HepG2 (cell line): ENCODE results near the gene ZBTB32. TPM values are rescaled to one million over a fixed set of nuclear protein-coding genes. Genes with fewer than 3 reads are reported as not detected.

Source experiments
- ATAC-seq: fragments of 200-7000 bp; cut with Tn5 transposase; 3 replicates; pipeline ENCODE4 v1.9.1; 2020; ENCODE audit warnings: mild to moderate bottlenecking, moderate library complexity
- BruUV-seq: library from RNA; stranded (reverse); fragments of 400-500 nt; replicated peaks from 2 replicates; lab custom pipeline; 2021; lab: Mats Ljungman, UMichigan
- CTCF ChIA-PET: fragments of 300-600 bp; formaldehyde crosslinking; extraction: SDS; loops from one replicate; lab custom pipeline; 2021; ENCODE audit warnings: low total read pairs, inconsistent platforms, low intra/inter-chr PET ratio; lab: Yijun Ruan, JAX
- POLR2A ChIA-PET: fragments of 350-600 bp; sonication (Branson Sonifier 250); formaldehyde crosslinking; loops from one replicate; lab custom pipeline; 2020; ENCODE audit warnings: antibody characterized with exemption, inconsistent platforms; lab: Yijun Ruan, JAX
- DNase-seq: peaks from one replicate; pipeline ENCODE4 v3.0.0-alpha.2; 2015; ENCODE audit warnings: low spot score
- FAIRE-seq: peaks from 3 replicates; lab custom pipeline; 2011; peaks lifted over from hg19 to GRCh38; lab: Jason Lieb, UNC
- H2AFZ ChIP-seq: one replicate; pipeline ENCODE4 v1.6.1; 2011; ENCODE audit warnings: low read length, inconsistent platforms
- H3K27ac ChIP-seq: fragments of 300-600 bp; 3 replicates; pipeline ENCODE4 v1.8.0; 2011; ENCODE audit warnings: mixed run types, mild to moderate bottlenecking, mixed read lengths, low read length, inconsistent platforms; ENCODE audit not compliant: insufficient read depth; ENCODE audit errors: extremely low read length
- H3K27me3 ChIP-seq, 2 experiments: fragments of 200-600 bp in 1 of 2; 2 replicates in 1 of 2; 3 replicates in 1 of 2; pipeline versions ENCODE4 v1.6.0 to v1.8.0; 2011; ENCODE audit warnings: low read length in 2 of 2, mild to moderate bottlenecking in 2 of 2, moderate library complexity in 2 of 2, inconsistent platforms in 1 of 2; ENCODE audit not compliant: insufficient read depth in 2 of 2, control insufficient read depth in 1 of 2
- H3K36me3 ChIP-seq, 2 experiments: fragments of 200-600 bp in 1 of 2; replicated peaks in 1 of 2; 2 replicates in 1 of 2; 3 replicates in 1 of 2; pipeline versions ENCODE4 v1.5.1 to v1.8.0; 2011; ENCODE audit warnings: low read length in 2 of 2, inconsistent platforms in 1 of 2; ENCODE audit not compliant: insufficient read depth in 2 of 2, control insufficient read depth in 1 of 2
- H3K4me1 ChIP-seq: 2 replicates; pipeline ENCODE4 v1.5.1; 2012; ENCODE audit warnings: low read length, inconsistent platforms; ENCODE audit not compliant: insufficient read depth
- H3K4me2 ChIP-seq: 2 replicates; pipeline ENCODE4 v1.6.0; 2011; ENCODE audit warnings: low read depth, low read length, inconsistent platforms
- H3K4me3 ChIP-seq, 3 experiments: fragments of 200-600 bp in 1 of 3; sonication (generic), shearing (Covaris generic) in 1 of 3; replicated peaks in 1 of 3; 2 replicates each; pipeline ENCODE4 v1.5.1; 2011 to 2016; ENCODE audit warnings: low read length in 3 of 3, inconsistent platforms in 2 of 3, low read depth in 2 of 3, mild to moderate bottlenecking in 2 of 3, control low read depth in 1 of 3, mixed read lengths in 1 of 3; ENCODE audit not compliant: insufficient read depth in 1 of 3
- H3K79me2 ChIP-seq: one replicate; pipeline ENCODE4 v1.6.1; 2011; ENCODE audit warnings: low read length, inconsistent platforms; ENCODE audit not compliant: insufficient read depth
- H3K9ac ChIP-seq: 2 replicates; pipeline ENCODE4 v1.6.0; 2011; ENCODE audit warnings: mild to moderate bottlenecking, low read depth, low read length, inconsistent platforms; ENCODE audit not compliant: insufficient read depth
- H3K9me3 ChIP-seq: 2 replicates; pipeline ENCODE4 v1.5.1; 2012; ENCODE audit warnings: mild to moderate bottlenecking, low read length
- H4K20me1 ChIP-seq: 2 replicates; pipeline ENCODE4 v1.6.0; 2011; ENCODE audit warnings: inconsistent platforms, mild to moderate bottlenecking, low read length, moderate library complexity; ENCODE audit not compliant: insufficient read depth
- ZFP82 ChIP-seq: sonication (generic); formaldehyde crosslinking; IDR thresholded peaks from 2 replicates; pipeline ENCODE4 v1.5.1; 2020; ENCODE audit warnings: mild to moderate bottlenecking, missing genetic modification reagents, borderline replicate concordance
- WGBS: methylation state at CpG from one replicate; pipeline ENCODE4 v1.1.6; 2017; ENCODE audit warnings: low lambda C conversion rate; 5-methylcytosine and 5-hydroxymethylcytosine counted together
- in situ Hi-C: cut with HindIII; loops from 2 replicates; pipeline ENCODE4 v1.10.0; 2017; ENCODE audit warnings: low pct_unique_long_range_greater_than_20kb; ENCODE audit not compliant: extremely low pct_ligation_motif_present
- intact Hi-C: fragments of 100-400 bp; cut with micrococcal nuclease; formaldehyde crosslinking; loops from one replicate; pipeline ENCODE4 v1.10.0; 2022; ENCODE audit not compliant: unreplicated experiment
- polyA plus RNA-seq, 8 experiments: library from polyadenylated mRNA; depleted of rRNA in 3 of 8; stranded (reverse) in 7 of 8; unstranded in 1 of 8; fragments of >200 nt; fragmentation: Illumina TruSeq in 4 of 8; extraction: Trizol in 4 of 8; gene quantifications; 2 replicates each; pipeline versions ENCODE4 v1.2.1 to v1.2.3, GENCODE V29; 2011 to 2016; ENCODE audit warnings: low read depth in 4 of 8, missing spikeins in 1 of 8, mixed read lengths in 1 of 8; ENCODE audit not compliant: insufficient read depth in 1 of 8
- total RNA-seq, 5 experiments: library from RNA; depleted of rRNA; stranded (reverse); fragments of >200 nt; fragmentation: Illumina TruSeq; extraction: Trizol; gene quantifications; 2 replicates each; pipeline ENCODE4 v1.2.3, GENCODE V29; 2016; ENCODE audit warnings: low read depth in 1 of 5
- TF ChIP-seq, protein P1 (sequence below): sonication (generic); formaldehyde crosslinking; IDR thresholded peaks from 2 replicates; pipeline ENCODE4 v1.5.0; 2020; ENCODE audit warnings: mild to moderate bottlenecking, missing genetic modification reagents

The ZBTB32 gene
- total and polyA plus RNA-seq, 2 of the 13 experiments (the other 11 are each of a cell fraction or from before 2014, with no cell fraction given), result not detected

GRCh38 chr19:35742121-35742724 is 37.9 kb downstream of the ZBTB32 start, which contains the start of gene IGFLR1:
IGFLR1 (minus strand) TSS chr19:35742452; CDS start chr19:35741180, 1,272 bp downstream.
- POLR2A ChIA-PET, result no interaction called here
- Histone ChIP-seq H3K4me3 (peak within 1 kb of the TSS in 2 of 3 experiments; percentile 50 to 84; a peak in 4 of 6 replicates), H3K27ac (peak within 1 kb of the TSS; percentile 89)

More at GRCh38 chr19:35742121-35742724, 37.9 kb downstream of the ZBTB32 start, which contains the start of gene IGFLR1:
- ATAC-seq (no peak), FAIRE-seq (no peak), DNase-seq (no peak)
- Histone ChIP-seq H3K4me1 (peaks cover 40% of the 10 kb centered on the region), H4K20me1 (no peaks in the 10 kb centered on the region), H2AFZ (no peak within 1 kb of the TSS), H3K9ac (peak within 1 kb of the TSS; percentile 77), H3K27me3 (no peaks in the 10 kb centered on the region; a peak in 1 of 5 replicates), H3K9me3 (no peaks in the 10 kb centered on the region), H3K79me2 (peaks cover 9% of the 10 kb centered on the region), H3K36me3 (peaks cover 8 to 19% of the 10 kb centered on the region in 2 experiments; a peak in 4 of 5 replicates), H3K4me2 (peak within 1 kb of the TSS; percentile 94; the same call in 1 of the 2 replicates)
- CTCF ChIA-PET, result no interaction called here
- WGBS, result 98% methylated on average over 7 of the region's 9 CpGs
- in situ Hi-C loops, result no loop called here
- intact Hi-C loops, result loop anchor here (10.0 kb wide), 1 partner anchor 47 kb away; no protein-coding TSS in a partner anchor
- BruUV-seq, result no TSS peak
- no peak for TF ChIP-seq ZFP82 (CRISPR knock-in tag)
- TF ChIP-seq, protein P1, sequence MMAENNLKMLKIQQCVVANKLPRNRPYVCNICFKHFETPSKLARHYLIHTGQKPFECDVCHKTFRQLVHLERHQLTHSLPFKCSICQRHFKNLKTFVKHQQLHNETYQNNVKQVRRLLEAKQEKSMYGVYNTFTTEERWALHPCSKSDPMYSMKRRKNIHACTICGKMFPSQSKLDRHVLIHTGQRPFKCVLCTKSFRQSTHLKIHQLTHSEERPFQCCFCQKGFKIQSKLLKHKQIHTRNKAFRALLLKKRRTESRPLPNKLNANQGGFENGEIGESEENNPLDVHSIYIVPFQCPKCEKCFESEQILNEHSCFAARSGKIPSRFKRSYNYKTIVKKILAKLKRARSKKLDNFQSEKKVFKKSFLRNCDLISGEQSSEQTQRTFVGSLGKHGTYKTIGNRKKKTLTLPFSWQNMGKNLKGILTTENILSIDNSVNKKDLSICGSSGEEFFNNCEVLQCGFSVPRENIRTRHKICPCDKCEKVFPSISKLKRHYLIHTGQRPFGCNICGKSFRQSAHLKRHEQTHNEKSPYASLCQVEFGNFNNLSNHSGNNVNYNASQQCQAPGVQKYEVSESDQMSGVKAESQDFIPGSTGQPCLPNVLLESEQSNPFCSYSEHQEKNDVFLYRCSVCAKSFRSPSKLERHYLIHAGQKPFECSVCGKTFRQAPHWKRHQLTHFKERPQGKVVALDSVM (CRISPR knock-in tag), result no peak
